ENCODE data around the gene KRTAP4-11.

- TF ChIP-seq CTCF (IDR thresholded peaks at IDR 0.05; ENCODE audit: low read depth, low read length): no peak
- no peak for TF ChIP-seq EZH2phosphoT487 (IDR thresholded peaks at IDR 0.05; ENCODE audit: low read depth)
Measured at GRCh38 chr17:41144846-41145245, 26.7 kb upstream of the KRTAP4-11 start.
